CD4-positive, alpha-beta T cell treated with Interleukin-12 subunit alpha and Interleukin-12 subunit beta, for 1 hour (primary cell): Measurements from ENCODE around the gene CHCHD4.

ENCODE experiments used
- DNase-seq: peaks from one replicate; pipeline ENCODE4 v3.0.0-alpha.2; 2020

Gene CHCHD4

DNA sequence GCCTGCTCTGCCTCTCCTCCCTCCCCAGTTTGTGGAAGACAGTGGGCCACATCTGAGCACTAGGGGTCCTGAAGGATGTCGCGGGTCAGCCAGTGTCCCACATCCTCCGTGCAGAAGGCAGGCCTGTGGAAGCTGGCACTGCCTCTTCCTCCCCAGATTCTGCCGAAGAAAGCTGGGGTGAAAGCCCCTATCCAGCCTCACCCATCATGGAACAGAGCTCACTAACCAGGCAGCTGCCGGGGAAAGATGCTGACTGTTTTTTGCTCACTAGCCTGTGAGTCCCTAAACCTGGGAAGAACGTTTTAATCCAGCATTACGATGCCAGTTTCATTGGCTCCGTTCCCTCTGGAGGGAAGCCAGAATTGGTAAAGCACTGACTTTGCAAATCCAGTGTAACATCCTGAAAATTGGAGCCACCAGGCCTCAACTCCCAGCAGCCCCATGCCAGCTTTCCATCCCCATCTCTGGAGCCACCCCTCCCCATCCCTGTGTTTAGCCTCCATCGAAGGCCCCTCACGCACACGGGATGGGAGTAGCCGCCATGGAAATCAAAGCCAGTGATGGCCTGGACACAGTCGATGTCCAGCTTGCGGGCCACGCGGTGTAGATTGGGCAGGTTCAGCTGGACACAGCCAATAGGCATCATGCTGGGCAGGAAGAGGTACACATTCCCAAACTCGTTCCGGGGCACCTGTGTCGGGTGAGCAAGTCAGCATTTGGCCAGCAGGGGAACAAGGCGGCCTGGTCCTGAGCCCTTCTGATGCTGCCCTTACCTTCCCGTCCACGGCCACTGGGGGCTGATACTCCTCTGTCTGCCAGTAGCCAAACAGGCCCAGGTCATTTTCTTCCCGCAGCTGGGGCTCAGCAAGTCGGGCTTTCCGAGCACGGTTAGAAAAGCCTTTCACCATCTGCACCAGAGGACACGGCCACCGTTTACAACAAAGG, 23.6 kb upstream of the CHCHD4 start:
- no peak for DNase-seq

DNA sequence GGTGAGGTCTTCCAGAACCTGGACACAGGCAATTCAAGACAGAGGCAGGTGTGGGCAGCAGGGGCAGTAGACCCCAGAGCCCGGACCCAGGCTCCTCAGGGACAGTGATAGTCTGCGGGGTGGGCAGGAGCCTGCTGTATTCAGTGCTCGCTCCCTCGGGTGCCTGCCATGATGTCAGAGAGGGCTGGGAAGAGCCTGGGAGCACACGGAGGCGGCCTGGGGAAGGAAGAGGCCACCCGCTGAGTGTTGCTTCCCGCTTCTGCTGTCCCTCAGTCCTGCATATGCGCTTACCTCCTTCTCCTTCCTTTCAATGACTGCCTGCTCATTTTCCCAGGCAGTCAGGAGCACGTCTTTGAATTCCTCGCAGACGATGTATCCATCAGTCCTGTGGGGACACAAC, 22.9 kb upstream of the CHCHD4 start:
- no peak for DNase-seq

DNA sequence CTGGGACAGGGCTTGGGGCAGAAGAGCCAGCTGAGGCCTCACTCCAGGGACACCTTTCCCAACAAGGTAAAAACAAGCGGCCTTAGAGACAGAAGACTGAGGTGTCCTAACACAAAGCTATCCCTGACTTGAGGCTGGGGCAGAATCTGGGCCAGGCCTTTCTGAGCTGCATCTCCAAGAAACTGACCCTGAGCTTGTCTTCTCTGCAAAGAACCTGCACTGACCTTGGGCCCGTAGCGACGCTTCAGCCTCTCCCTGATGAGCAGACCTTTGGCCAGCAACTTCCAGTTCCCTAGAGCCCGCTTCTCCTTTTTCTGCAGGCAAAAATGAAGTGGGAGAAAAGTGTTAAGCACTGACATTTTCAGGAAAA, 22.4 kb upstream of the CHCHD4 start:
- no peak for DNase-seq

DNA sequence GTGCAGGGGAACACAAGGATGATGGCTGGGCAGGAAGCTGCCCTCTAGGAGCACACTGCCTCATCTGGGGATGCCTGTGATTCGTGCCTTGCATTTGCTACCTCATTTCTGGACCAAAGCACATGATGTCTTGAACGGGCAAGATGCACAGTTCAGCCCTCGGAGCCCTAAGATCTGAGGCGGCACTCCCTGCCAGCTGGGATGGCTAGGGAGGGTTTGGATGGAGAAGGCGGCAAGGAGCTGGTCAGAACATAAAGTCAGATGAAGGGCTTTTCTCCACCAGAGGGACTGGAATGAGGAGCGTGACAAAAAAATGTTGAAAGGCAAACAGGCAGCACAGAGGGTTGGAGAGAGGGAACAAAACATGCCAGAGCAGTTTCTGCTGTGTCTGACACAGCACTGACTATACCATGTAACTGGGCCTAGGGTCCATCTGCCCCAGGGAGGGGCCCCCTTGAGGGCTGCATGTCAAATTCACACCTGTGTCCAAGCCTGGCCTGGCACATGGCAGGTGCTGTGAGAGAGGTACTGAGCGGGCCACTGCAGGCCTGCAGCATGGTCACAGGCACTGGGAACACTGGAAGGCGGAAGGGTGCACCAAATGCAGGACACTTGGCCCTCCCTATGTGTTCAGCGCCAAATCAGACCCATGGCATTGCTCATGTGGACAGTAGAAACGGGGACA, 21.9 kb upstream of the CHCHD4 start:
- no peak for DNase-seq

DNA sequence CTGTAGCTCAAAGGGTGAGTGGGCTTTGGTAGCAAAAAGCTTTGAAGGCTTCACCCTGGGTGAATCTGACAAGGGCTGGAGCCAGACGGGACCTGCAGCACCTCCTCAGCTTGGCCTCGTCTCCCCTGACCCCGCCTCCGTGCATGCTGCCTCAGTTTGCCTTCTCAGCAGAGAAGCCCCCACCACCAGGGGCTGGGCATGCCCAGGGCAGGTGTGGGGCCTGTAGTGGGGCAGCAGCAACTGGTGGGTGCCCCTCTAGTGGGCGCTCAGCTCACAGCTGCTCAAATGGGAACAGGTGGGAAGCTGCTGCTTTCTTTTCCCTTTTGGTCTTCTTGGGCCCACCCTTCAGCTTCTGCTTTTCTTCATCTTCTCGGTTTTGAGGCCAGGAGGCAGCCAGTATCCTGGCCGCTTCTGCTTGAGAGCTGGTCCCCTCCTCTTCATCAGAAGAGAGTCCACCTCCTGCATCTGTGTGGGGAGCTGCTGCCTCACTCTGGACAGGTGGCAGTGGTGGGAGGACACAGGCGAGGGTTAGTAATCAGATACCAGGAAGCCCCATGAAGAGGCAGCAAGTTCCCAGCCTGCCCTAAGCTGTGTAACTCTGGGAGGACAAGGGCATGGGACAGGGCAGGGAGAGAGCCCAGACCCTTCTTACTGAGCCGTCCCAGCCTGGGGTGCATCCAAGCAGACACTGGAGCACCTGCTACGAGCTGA, 21.2 kb upstream of the CHCHD4 start:
- no peak for DNase-seq

DNA sequence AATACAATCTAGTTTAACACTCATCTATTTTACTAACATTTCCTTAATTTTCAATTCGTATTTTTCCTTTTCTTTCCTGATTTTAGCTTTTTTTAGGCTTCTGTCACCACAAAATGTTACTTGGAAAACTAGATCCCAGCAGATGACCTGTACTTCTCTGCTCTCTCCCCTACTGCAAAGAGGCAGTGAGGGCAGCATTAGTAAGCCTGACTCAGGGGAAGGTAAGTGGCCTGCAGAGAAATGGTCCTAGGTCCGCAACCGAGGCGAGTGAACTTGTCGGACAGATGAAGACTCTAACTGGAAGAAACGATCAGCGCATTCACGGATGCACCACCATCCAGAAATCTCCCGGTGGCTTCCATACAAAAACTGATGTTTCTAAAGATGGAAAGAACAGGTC, 20.6 kb upstream of the CHCHD4 start:
- DNase-seq: no peak

DNA sequence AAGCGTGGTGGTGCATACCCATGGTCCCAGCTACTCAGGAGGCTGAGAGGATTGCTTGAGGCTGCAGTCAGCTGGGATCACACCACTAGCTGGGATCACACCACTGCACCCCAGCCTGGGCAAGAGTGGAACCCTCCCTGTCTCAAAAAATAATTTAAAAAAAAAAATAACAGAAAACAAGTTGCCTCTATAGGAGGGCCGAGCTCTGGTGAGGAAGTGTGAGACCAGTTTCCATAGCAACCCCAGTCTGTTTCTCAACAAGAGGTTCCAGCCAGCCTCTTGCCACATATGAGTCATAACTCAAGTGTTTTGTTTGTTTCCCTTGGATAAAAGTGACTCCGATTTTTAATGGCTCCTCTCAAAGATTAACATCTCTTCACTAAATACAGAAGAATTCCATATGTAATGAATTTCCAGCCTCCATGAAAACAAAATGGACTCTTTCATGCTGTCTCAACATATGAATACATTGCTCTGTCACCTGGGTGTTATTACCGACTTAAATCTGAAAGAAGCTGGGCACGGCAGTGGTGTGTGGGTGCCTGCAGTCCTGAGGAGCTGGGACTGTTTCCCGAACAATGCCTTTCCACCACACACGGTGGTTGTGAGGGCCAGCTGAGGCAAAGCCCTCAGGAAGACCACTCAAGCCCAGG, 19.9 kb upstream of the CHCHD4 start:
- DNase-seq: peak; percentile 94

DNA sequence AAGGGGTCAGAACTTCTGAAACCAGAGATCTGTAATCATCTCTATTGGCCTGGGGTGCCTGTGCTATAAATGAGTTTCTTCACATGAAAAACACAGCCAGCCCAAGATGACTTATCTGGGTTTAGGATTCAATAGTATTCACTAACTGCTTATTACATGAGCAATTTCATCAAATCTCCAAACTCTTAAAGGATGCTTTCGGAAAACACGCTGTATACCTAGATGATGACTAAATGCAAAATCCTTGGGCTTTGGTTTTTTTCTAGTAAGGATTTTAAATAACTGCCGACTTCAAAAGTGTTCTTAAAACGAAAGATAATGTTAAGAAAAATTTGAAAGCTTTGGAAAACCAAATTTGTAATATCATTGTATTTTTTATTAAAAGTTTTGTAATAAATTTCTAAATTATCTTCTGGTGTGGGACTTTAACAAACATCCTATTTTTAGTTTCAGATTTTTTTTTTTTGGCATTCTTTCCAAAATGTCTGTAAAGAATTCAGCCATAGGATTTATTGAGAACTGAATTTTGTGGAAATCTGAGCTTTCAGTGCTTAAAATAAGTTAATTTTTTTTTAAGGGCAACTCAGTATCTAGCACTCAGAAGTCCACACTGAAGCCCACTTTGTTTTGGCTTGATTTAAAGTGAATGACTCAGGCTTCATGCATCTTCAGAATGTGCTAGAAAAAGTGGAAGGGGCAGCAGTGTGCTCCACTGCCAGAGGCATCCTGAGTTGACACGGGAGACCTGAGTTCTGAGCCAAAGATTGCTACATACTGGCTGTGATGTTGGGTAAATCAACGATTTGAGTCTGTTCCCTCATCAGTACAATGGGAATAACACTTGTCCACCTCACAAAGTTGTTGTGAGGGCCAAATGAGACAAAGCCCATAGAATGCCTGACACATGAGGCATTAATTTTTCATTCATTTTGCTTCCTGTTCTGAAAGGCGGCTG, 18.9 kb upstream of the CHCHD4 start:
- DNase-seq: no peak

DNA sequence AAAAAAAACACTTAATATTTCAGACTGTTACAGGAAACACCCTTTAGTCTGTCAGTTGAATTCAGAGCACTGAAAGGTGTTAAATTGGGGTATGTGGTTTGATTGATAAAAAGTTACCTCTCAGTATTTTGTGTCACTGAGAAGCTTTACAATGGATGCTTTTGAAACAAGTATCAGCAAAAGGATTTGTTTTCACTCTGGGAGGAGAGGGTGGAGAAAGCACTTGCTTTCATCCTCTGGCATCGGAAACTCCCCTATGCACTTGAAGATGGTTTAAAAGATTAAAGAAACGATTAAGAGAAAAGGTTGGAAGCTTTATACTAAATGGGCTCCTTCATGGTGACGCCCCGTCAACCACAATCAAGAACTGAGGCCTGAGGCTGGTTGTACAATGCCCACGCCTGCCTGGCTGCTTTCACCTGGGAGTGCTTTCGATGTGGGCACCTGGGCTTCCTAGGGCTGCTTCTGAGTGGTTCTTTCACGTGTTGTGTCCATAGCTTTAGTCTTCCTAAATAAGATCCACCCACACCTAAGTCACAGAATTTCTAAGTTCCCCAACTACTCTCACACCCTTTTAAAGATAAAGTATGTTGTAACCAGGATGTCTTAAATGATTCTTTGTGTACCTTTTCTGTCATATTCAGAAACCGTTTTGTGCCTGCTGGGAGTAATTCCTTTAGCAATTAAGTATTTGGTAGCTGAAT, 18.0 kb upstream of the CHCHD4 start:
- DNase-seq: peak; percentile 85

DNA sequence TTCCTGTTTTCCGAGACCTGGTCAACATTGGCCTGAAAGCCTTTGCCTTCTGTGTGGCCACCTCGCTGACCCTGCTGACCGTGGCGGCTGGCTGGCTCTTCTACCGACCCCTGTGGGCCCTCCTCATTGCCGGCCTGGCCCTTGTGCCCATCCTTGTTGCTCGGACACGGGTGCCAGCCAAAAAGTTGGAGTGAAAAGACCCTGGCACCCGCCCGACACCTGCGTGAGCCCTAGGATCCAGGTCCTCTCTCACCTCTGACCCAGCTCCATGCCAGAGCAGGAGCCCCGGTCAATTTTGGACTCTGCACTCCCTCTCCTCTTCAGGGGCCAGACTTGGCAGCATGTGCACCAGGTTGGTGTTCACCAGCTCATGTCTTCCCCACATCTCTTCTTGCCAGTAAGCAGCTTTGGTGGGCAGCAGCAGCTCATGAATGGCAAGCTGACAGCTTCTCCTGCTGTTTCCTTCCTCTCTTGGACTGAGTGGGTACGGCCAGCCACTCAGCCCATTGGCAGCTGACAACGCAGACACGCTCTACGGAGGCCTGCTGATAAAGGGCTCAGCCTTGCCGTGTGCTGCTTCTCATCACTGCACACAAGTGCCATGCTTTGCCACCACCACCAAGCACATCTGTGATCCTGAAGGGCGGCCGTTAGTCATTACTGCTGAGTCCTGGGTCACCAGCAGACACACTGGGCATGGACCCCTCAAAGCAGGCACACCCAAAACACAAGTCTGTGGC, 17.1 kb upstream of the CHCHD4 start:
- no peak for DNase-seq

DNA sequence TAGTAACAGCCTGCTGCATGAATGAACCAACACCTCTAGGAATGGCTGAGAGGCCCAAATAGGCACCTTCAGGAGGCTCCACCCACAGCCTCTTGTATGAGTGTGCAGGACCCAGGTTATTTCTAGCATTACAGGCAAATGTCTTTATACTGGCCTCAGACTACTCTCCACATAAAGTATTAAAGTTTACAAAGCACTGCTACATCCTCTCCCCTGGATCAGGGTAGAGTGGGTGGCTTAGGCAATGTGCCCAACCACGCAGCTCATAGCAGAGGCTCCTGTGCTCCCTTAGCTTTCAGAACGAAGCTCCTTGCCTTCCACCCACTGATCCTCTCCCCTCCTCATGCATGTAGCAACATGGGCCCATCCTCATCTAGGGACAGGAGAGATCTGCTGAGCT, 16.5 kb upstream of the CHCHD4 start:
- DNase-seq: no peak

DNA sequence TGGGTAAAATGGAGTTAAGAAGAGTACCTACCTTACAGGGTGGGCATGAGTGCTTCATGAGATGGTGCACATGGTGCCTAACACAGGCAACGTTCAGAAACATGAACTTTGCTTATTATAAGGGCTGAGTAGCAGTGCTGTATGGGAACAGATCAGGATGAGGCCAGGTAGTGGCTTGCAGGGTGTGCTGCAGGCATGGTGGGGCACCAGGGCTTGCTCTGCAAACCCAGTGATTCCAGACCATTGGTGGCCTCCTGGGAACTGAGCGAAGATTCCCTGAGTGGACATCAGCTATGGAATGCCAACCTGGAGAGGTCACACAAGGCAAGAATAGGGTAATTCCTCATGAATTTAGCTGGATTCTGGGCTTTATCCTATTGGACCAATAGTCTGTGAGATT, 16.0 kb upstream of the CHCHD4 start:
- DNase-seq: no peak

DNA sequence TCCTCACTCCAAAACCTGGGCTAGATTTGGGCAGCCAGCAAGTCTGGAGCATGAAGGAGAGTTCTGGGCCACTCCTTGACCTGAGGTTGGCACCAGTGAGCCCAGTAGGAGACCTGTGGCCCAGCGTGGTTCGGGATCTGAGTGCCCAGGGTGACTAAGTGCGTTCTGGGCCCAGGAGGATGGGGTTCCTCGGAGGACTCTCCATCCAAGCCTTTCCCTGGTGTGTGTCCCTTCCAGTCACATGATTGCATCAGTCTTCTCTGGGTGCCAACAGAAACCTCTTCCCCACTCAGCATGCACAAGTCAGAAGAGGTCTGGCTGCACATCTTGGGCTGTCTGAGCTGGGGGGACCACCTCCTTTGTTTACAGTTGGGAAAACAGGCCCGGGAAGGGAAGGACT, 15.1 kb upstream of the CHCHD4 start:
- no peak for DNase-seq

DNA sequence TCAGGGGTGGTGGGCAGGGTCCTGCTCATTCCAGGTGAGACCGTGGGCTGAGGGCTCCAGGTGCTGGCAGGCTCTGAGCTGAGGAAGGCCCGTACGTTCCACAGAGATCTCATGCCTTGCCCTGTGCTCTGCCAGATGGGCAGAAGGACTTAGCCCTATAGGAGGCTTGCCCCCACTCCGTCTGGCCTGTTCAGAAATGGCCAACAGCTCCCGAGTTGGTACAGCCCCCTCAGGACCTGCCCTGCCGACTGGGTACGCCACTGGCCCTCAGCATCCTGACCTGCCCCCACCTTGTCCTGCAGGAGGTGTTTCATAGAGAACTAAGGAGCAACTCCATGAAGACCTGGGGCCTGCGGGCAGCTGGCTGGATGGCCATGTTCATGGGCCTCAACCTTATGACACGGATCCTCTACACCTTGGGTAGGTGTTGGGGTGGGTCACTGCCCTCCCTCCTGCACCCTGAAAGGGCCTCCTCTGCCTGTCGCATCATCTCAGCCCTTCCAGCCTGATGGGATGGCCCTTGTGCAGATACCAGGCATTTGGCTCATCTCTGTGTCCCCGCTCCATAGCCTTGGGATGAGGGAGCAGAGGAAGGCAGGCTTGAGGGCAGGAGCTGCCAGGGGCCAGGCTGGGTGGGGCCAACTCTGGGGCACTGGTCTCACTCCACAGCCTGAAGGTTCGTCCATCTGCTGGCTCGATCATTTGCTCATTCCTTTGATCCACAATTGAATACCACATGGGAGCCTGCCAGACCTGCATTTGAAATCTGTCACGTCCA, 14.4 kb upstream of the CHCHD4 start:
- DNase-seq: no peak

DNA sequence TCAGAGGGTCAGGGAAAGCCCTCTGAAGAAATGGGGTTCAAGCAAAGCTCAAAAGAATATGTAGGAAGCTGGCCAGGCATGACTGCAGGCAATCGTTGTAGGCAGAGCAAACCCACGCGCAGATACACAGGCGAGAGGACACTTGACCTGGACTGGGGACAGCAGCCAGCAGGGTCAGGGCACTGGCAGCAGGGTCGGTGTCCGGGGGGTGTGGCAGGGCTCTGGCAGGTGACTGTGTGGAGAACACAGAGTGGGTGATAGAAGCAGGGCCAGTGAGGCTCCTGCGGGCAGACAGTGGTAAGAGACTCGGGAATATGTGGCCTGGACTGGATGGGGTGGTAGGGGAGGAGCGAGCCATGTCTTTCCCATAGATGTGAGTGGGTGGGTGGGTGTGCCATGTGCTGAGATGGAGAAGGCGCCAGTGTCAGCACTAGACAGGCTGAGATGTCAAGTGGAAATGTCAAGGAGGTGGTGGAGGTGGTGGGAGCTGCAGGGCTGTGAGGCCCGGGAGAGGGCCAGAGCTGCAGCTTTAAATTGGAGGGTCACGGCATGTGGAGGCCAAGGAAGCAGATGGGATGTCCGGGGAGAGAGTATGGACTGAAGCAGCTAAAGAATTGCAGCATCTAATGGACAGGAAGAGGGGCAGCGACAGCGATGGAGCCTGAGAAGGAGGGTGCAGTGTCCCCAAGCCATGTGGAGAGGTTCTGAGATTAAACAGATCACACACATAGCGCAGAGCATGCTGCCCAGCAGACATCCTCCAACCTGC, 13.6 kb upstream of the CHCHD4 start:
- no peak for DNase-seq

DNA sequence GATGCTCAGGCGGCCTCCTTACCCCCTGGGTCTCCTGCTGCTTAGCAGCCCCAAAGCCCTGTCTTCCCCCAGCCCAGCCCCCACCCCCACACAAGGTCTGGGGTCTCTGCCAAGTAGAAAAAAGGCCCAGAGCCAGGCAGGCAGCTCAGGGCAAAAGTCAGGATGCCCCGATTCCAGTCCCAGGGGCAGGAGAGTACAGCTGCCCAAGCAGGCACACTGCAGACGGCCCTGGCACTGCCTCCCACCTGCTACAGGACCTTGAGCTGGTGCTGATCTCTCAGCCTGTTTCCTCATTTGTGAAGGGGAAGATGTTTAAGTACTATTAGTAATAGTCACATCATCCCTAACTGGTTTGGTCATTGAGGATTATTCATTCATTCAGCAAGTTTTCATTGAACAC, 12.8 kb upstream of the CHCHD4 start:
- DNase-seq: no peak

DNA sequence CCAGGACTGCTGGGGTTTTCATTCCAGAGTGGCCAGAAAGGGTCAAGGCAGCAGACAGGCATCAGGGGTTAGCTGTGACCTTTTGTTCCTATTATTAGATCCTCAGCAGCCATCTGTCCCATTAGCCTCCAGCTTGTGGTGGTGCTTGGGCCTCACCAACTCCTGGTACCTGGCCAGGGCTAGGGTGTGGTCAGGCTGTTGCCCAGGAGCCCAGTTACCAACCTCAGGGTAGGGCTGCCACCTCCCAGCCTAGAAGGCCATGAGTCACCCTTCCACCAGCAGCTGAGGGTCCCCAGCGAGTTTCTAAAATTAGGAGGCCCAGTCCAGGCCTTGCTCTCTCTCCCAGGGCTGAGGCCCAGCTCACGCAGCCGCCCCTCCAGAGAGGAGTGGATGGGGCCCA, 12.3 kb upstream of the CHCHD4 start:
- DNase-seq: no peak

DNA sequence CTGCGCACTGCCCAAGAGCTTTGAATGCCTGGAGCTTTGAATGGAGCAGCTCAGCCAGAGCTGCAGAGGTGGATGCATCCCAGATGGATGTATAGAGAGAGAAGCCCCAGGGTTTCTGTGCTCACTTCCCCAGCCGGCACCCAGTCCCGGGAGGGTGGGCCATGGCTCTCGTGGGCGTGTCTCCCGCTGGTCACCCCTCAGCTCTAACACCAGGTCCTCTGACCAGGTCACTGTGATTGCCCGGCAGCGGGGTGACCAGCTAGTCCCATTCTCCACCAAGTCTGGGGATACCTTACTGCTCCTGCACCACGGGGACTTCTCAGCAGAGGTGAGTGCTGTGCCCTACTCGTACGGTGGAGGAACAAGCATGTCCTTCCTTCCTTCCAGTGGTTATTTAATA, 10.9 kb upstream of the CHCHD4 start:
- DNase-seq: no peak

DNA sequence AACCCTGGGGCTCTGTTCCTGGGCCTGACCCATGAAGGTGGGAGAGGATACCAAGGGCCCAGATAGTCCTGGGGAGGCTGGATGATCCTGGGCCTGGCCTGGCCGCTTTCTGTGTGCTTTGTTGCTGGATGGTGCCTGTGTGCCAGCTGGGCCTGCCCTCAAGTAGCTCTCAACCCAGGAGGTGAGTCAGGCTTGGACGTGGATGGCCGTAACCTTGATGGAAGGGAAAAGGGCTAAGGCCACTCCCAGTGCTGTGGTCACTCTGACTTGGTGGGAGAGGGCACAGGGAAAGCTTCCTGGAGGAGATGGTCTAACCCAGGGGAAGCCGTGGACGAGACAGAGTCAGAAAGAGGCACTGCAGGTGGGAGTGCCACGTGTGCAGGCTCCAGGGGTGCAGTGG, 9.6 kb upstream of the CHCHD4 start:
- no peak for DNase-seq
